Keratinocyte (primary cell): ENCODE results near the gene RFPL3. TPM values are rescaled to one million over a fixed set of nuclear protein-coding genes. Genes with fewer than 3 reads are reported as not detected.

ENCODE experiments used
- DNase-seq: peaks from one replicate; pipeline ENCODE4 v3.0.0-alpha.2; 2011; ENCODE audit warnings: low read depth, missing footprints, low spot score
- FAIRE-seq: peaks from 2 replicates; lab custom pipeline; 2011; peaks lifted over from hg19 to GRCh38; lab: Jason Lieb, UNC
- H2AFZ ChIP-seq: 2 replicates; pipeline ENCODE4 v1.6.0; 2012; ENCODE audit warnings: low read length, control low read depth, inconsistent platforms; ENCODE audit not compliant: control insufficient read depth
- H3K27ac ChIP-seq: 2 replicates; pipeline ENCODE4 v1.5.1; 2011; ENCODE audit warnings: low read length; ENCODE audit not compliant: control insufficient read depth, insufficient read depth
- H3K27me3 ChIP-seq: 3 replicates; pipeline ENCODE4 v1.6.0; 2011; ENCODE audit warnings: low read length; ENCODE audit not compliant: control insufficient read depth, insufficient read depth; ENCODE audit errors: extremely low read depth
- H3K36me3 ChIP-seq, 2 experiments: 2 replicates in 1 of 2; 3 replicates in 1 of 2; pipeline ENCODE4 v1.5.1; 2011; ENCODE audit warnings: low read length in 2 of 2, mild to moderate bottlenecking in 1 of 2; ENCODE audit not compliant: control insufficient read depth in 2 of 2, insufficient read depth in 2 of 2; ENCODE audit errors: extremely low read depth in 1 of 2
- H3K4me1 ChIP-seq: 3 replicates; pipeline ENCODE4 v1.5.1; 2011; ENCODE audit warnings: low read length; ENCODE audit not compliant: control insufficient read depth, insufficient read depth; ENCODE audit errors: extremely low read depth
- H3K4me2 ChIP-seq: 3 replicates; pipeline ENCODE4 v1.6.0; 2011; ENCODE audit warnings: low read depth, low read length; ENCODE audit not compliant: control insufficient read depth, insufficient read depth; ENCODE audit errors: extremely low read depth
- H3K4me3 ChIP-seq, 3 experiments: fragments of 200-600 bp in 1 of 3; sonication (generic) in 1 of 3; 2 replicates in 2 of 3; 3 replicates in 1 of 3; pipeline ENCODE4 v1.5.1; 2011 to 2016; ENCODE audit warnings: low read length in 3 of 3, mild to moderate bottlenecking in 3 of 3, control low read depth in 2 of 3, inconsistent platforms in 1 of 3, low read depth in 1 of 3, mixed read lengths in 1 of 3, mixed run types in 1 of 3, moderate library complexity in 1 of 3; ENCODE audit not compliant: control insufficient read depth in 2 of 3, insufficient read depth in 2 of 3; ENCODE audit errors: extremely low read depth in 1 of 3
- H3K79me2 ChIP-seq: 2 replicates; pipeline ENCODE4 v1.6.0; 2012; ENCODE audit warnings: low read length; ENCODE audit not compliant: control insufficient read depth, insufficient read depth
- H3K9ac ChIP-seq: 3 replicates; pipeline ENCODE4 v1.6.0; 2011; ENCODE audit warnings: low read length; ENCODE audit not compliant: control insufficient read depth, insufficient read depth; ENCODE audit errors: extremely low read depth
- H3K9me1 ChIP-seq: 3 replicates; pipeline ENCODE4 v1.6.0; 2011; ENCODE audit warnings: low read length; ENCODE audit not compliant: control insufficient read depth, insufficient read depth; ENCODE audit errors: extremely low read depth
- H3K9me3 ChIP-seq: 2 replicates; pipeline ENCODE4 v1.5.1; 2012; ENCODE audit warnings: low read depth, low read length; ENCODE audit not compliant: control insufficient read depth
- H4K20me1 ChIP-seq: 3 replicates; pipeline ENCODE4 v1.6.0; 2011; ENCODE audit warnings: low read length; ENCODE audit not compliant: control insufficient read depth, insufficient read depth; ENCODE audit errors: extremely low read depth
- CTCF ChIP-seq, 3 experiments: IDR thresholded peaks in 1 of 3; conservative IDR thresholded peaks in 1 of 3; optimal IDR thresholded peaks in 1 of 3; 2 replicates in 2 of 3; 3 replicates in 1 of 3; pipeline versions ENCODE3 to v1.5.1; 2011; ENCODE audit warnings: low read length in 3 of 3, mild to moderate bottlenecking in 3 of 3, moderate library complexity in 2 of 3, control low read depth in 1 of 3, inconsistent platforms in 1 of 3; ENCODE audit not compliant: insufficient read depth in 2 of 3; ENCODE audit errors: extremely low read depth in 1 of 3
- EZH2 ChIP-seq: IDR thresholded peaks from one replicate; pipeline ENCODE4 v1.6.1; 2012; ENCODE audit warnings: inconsistent platforms, mild to moderate bottlenecking, low read length, moderate library complexity
- dilution Hi-C: fragments of 300-500 bp; cut with MboI; formaldehyde crosslinking; loops from one replicate; pipeline ENCODE4 v1.7.0; 2020; ENCODE audit warnings: low sequenced_read_pairs; ENCODE audit not compliant: extremely low pct_ligation_motif_present
- polyA plus RNA-seq, 5 experiments: library from polyadenylated mRNA; depleted of rRNA in 3 of 5; stranded (reverse) in 3 of 5; stranded (forward) in 1 of 5; unstranded in 1 of 5; fragments of >200 nt; gene quantifications; 1 replicate in 1 of 5; 2 replicates in 3 of 5; 3 replicates in 1 of 5; pipeline versions ENCODE4 v1.2.1 to v1.2.3, GENCODE V29; 2011 to 2012; ENCODE audit warnings: missing spikeins in 2 of 5, low read depth in 1 of 5, low replicate concordance in 1 of 5

Gene RFPL3
- polyA plus RNA-seq, 1 donor (not counting 4 experiments of a cell fraction or from before 2014, with no cell fraction given), result not detected

- H3K9me1 ChIP-seq, result no peaks in the 10 kb centered on the region
- dilution Hi-C loops, result no loop called here
These were observed 37.7 kb upstream of the RFPL3 start for GRCh38 chr22:32319861-32320406.

DNA sequence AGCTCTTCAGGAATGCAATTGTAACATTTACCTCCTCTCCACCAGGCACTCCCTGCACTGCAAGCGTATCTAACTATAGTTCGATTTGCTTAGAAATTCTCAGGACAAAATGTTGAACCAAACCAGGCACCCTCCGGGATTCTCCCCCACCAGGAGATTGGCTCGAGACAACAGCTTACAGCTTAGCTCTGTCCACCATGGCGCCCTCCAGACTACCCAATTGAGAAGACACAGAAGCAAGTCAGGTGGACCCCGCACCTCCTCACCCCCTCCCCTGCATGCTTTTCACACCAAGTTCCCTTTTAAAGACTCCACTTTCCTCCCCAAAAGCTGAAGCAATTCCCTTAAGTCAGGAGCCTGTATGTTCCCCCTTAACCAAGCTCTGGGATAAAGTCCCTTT, 34.7 kb upstream of the RFPL3 start:
- H4K20me1 ChIP-seq, result no peaks in the 10 kb centered on the region
- H3K79me2 ChIP-seq, result no peaks in the 10 kb centered on the region
- dilution Hi-C loops, result no loop called here
- no peak overlapping the region for H3K4me2 ChIP-seq
- DNase-seq, result no peak
- FAIRE-seq, result no peak
- no peak overlapping the region for H3K9ac ChIP-seq
- TF ChIP-seq EZH2, result no peak
- H3K27me3 ChIP-seq, result peaks cover 4% of the 10 kb centered on the region
- H3K4me1 ChIP-seq, result no peaks in the 10 kb centered on the region
- H3K4me3 ChIP-seq, result no peak overlapping the region
- no peaks in the 10 kb centered on the region for H3K9me3 ChIP-seq
- no peaks in the 10 kb centered on the region for H3K9me1 ChIP-seq
- no peaks in the 10 kb centered on the region for H3K36me3 ChIP-seq
- no peak overlapping the region for H3K27ac ChIP-seq
- no peak overlapping the region for H2AFZ ChIP-seq

More at GRCh38 chr22:32319861-32320406, 37.7 kb upstream of the RFPL3 start:
- Histone ChIP-seq H3K27me3 (peaks cover 4% of the 10 kb centered on the region), H3K4me2 (no peak overlapping the region), H2AFZ (no peak overlapping the region), H3K27ac (no peak overlapping the region), H4K20me1 (no peaks in the 10 kb centered on the region), H3K79me2 (no peaks in the 10 kb centered on the region), H3K9ac (no peak overlapping the region), H3K9me3 (no peaks in the 10 kb centered on the region), H3K4me3 (no peak overlapping the region), H3K36me3 (no peaks in the 10 kb centered on the region), H3K4me1 (no peaks in the 10 kb centered on the region)
- TF ChIP-seq CTCF (optimal IDR thresholded peaks at IDR 0.05 in 1 of 3, IDR thresholded peaks at IDR 0.05 in 1 of 3, conservative IDR thresholded peaks at IDR 0.05 in 1 of 3; ENCODE audit: extremely low read depth in 1 of 3, insufficient read depth in 2 of 3, low read length in 3 of 3) (no peak), EZH2 (no peak)
- FAIRE-seq (no peak), DNase-seq (no peak)
